Neural crest cell (in vitro differentiated cells): ENCODE data around the gene CAGE1. TPM values are rescaled to one million over a fixed set of nuclear protein-coding genes. Genes with fewer than 3 reads are reported as not detected.
A peak's percentile ranks its signal among the peaks of the same experiment; 100 is the strongest.
"Not testable (repeated sequence)": the region's sequence is repeated elsewhere in the genome, so short reads cannot be mapped to it uniquely, and the experiment has no call there.

Source experiments
- DNase-seq: peaks from one replicate; pipeline ENCODE4 v3.0.0; 2021; ENCODE audit warnings: low read depth, mixed read lengths, low spot score
- H3K27ac Mint-ChIP-seq: one replicate; pipeline ENCODE4 v1.8.0; 2021; ENCODE audit warnings: mild to moderate bottlenecking, mixed read lengths; ENCODE audit not compliant: unreplicated experiment
- H3K27me3 Mint-ChIP-seq: 2 replicates; pipeline ENCODE4 v1.8.0; 2021; ENCODE audit warnings: low read depth, mild to moderate bottlenecking, mixed read lengths
- H3K36me3 Mint-ChIP-seq: 2 replicates; pipeline ENCODE4 v1.8.0; 2021; ENCODE audit warnings: low read depth, mild to moderate bottlenecking, mixed read lengths
- H3K4me1 Mint-ChIP-seq: 2 replicates; pipeline ENCODE4 v1.8.0; 2021; ENCODE audit warnings: mixed read lengths
- H3K4me3 Mint-ChIP-seq: one replicate; pipeline ENCODE4 v1.8.0; 2021; ENCODE audit warnings: mild to moderate bottlenecking, mixed read lengths
- H3K9me3 Mint-ChIP-seq: 2 replicates; pipeline ENCODE4 v1.8.0; 2021; ENCODE audit warnings: mixed read lengths
- CTCF ChIP-seq: fragments of 200-600 bp; sonication (generic); conservative IDR thresholded peaks from 2 replicates; pipeline ENCODE4 v1.5.0; 2021; ENCODE audit warnings: antibody characterized with exemption, mild to moderate bottlenecking
- total RNA-seq: library from RNA; stranded (reverse); gene quantifications from 2 replicates; pipeline ENCODE4 v1.2.1, GENCODE V29; 2021

Gene CAGE1
- total RNA-seq, 1 donor from 2014 or later: 0.16 TPM

DNA sequence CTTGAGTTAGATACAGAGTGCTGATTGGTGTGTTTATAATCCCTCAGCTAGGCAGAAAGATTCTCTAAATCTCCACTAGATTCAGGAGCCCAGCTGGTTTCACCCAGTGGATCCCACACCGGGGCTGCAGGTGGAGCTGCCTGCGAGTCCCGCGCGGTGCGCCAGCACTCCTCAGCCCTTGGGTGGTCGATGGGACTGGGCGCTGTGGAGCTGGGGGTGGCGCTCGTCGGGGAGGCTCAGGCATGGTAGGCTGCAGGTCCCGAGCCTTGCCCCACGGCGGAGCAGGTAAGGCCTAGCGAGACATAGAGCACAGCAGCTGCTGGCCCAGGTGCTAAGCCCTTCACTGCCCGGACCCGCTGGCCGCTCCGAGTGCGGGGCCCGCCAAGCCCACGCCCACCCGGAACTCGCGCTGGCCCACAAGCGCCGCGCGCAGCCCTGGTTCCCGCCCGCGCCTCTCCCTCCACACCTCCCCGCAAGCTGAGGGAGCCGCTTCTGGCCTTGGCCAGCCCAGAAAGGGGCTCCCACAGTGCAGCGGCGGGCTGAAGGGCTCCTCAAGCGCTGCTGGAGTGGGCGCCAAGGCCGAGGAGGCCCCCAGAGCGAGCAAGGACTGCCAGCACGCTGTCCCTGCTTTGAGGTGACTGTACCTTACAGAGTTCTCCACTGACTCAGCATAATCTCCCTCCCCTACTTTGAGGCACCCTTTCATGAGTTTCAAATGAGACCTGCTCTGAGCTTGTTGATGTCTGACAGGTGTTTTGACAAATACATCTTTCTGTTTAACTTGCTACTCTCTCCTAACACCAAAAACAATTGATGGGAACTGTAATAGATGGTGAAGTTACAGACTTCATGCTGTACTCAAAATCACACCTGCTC, 72.6 kb downstream of the CAGE1 start:
- H3K4me1 Mint-ChIP-seq: peaks cover 2% of the 10 kb centered on the region
- no peaks in the 10 kb centered on the region for H3K27me3 Mint-ChIP-seq
- no peaks in the 10 kb centered on the region for H3K9me3 Mint-ChIP-seq
- H3K27ac Mint-ChIP-seq: no peak overlapping the region
- TF ChIP-seq CTCF: no peak
- no peak overlapping the region for H3K4me3 Mint-ChIP-seq
- no peaks in the 10 kb centered on the region for H3K36me3 Mint-ChIP-seq
- DNase-seq: no peak

DNA sequence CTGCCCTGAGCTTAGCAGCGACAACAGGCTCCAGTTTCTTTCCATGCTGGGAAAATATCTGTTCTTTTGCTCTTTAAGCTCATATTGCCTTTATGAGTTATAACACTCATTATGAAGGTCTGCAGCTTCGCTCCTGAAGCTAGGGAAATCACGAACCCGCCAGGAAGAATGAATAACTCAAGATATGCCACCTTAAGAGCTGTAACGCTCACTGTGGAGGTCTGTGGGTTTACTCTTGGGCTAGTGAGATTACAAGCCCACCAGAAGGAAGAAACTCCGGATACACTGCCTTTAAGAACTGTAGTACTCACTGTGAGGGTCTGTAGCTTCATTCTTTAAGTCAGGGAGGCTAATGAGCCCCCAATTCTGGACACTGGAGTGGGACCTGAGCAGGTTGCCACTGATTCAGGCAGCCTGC, 73.6 kb downstream of the CAGE1 start:
- no peak for TF ChIP-seq CTCF
- Mint-ChIP-seq H3K27me3 (no peaks in the 10 kb centered on the region), H3K36me3 (no peaks in the 10 kb centered on the region), H3K4me1 (peaks cover 11% of the 10 kb centered on the region), H3K9me3 (no peaks in the 10 kb centered on the region), H3K4me3 (no peak overlapping the region), H3K27ac (no peak overlapping the region)
- no peak for DNase-seq

- H3K4me1 Mint-ChIP-seq: peaks cover 12% of the 10 kb centered on the region
- DNase-seq, H3K27ac Mint-ChIP-seq, H3K36me3 Mint-ChIP-seq, H3K4me3 Mint-ChIP-seq, H3K9me3 Mint-ChIP-seq, H3K27me3 Mint-ChIP-seq: not testable (repeated sequence)
Measured at GRCh38 chr6:7315087-7315947, 74.2 kb downstream of the CAGE1 start.

DNA sequence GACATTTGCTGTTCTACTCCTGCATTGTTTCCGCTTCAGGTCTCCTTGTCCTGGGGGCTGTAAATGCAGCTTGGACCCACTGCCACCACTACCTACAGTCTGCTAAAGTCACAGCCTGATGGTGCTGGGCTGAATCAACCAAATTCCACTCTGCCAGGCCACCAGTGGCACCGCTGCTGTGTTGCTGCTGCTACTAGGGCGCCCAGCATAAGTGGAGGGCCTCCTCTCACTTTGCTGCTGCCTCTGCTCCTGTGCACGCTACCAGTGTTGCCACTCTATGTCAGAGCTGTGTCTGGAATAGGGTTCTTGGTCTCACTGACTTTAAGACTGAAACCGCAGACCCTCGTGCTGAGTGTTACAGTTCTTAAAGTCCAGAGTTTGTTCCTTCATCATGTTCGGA, 75.1 kb downstream of the CAGE1 start:
- Mint-ChIP-seq H3K4me1 (peaks cover 12% of the 10 kb centered on the region), H3K4me3 (peak overlapping the region; percentile 9), H3K9me3 (no peaks in the 10 kb centered on the region), H3K27ac (peak overlapping the region; percentile 47), H3K36me3 (peaks cover 3% of the 10 kb centered on the region), H3K27me3 (no peaks in the 10 kb centered on the region)
- DNase-seq: no peak
- TF ChIP-seq CTCF: no peak

- Mint-ChIP-seq H3K27me3 (no peaks in the 10 kb centered on the region), H3K4me3 (peak overlapping the region; percentile 91), H3K36me3 (peaks cover 4% of the 10 kb centered on the region), H3K4me1 (peaks cover 13% of the 10 kb centered on the region), H3K9me3 (no peaks in the 10 kb centered on the region), H3K27ac (peak overlapping the region; percentile 91)
- no peak for DNase-seq
- TF ChIP-seq CTCF: no peak
Measured at GRCh38 chr6:7313505-7314165, 75.9 kb downstream of the CAGE1 start.
